Measurements from ENCODE around the gene HDAC4. TPM values are rescaled to one million over a fixed set of nuclear protein-coding genes. Genes with fewer than 3 reads are reported as not detected.

HDAC4 gene
- total RNA-seq, 2 experiments from 2014 or later: 30.0 to 35.8 TPM

- Mint-ChIP-seq H3K4me3 (no peak overlapping the region), H3K4me1 (ENCODE audit: low read depth) (peaks cover 29% of the 10 kb centered on the region), H3K9me3 (peaks cover 28% of the 10 kb centered on the region), H3K27me3 (no peaks in the 10 kb centered on the region), H3K36me3 (peaks cover 37% of the 10 kb centered on the region), H3K27ac (no peak overlapping the region)
- ChIA-PET CTCF (no interaction called here), POLR2A (no interaction called here)
- intact Hi-C loops (cut with micrococcal nuclease): no loop called here
- DNase-seq: no peak
Measured at GRCh38 chr2:239168575-239168974, 232.2 kb downstream of the HDAC4 start.

- no peak for DNase-seq
- no peaks in the 10 kb centered on the region for H3K27me3 Mint-ChIP-seq
- ChIA-PET CTCF (no interaction called here), POLR2A (no interaction called here)
- intact Hi-C loops (cut with micrococcal nuclease): no loop called here
- peaks cover 23% of the 10 kb centered on the region for H3K9me3 Mint-ChIP-seq
- H3K36me3 Mint-ChIP-seq: peaks cover 31% of the 10 kb centered on the region
- peaks cover 22% of the 10 kb centered on the region for H3K4me1 Mint-ChIP-seq (ENCODE audit: low read depth)
- H3K27ac Mint-ChIP-seq: no peak overlapping the region
- no peak overlapping the region for H3K4me3 Mint-ChIP-seq
Measured at GRCh38 chr2:239167766-239168444, 232.9 kb downstream of the HDAC4 start.

GRCh38 chr2:239167011-239167673 is 233.7 kb downstream of the HDAC4 start:
- H3K4me1 Mint-ChIP-seq (ENCODE audit: low read depth): peaks cover 19% of the 10 kb centered on the region
- ChIA-PET CTCF (no interaction called here), POLR2A (no interaction called here)
- H3K4me3 Mint-ChIP-seq: no peak overlapping the region
- intact Hi-C loops (cut with micrococcal nuclease): no loop called here
- peaks cover 29% of the 10 kb centered on the region for H3K36me3 Mint-ChIP-seq
- H3K9me3 Mint-ChIP-seq: peaks cover 16% of the 10 kb centered on the region
- no peak for DNase-seq
- H3K27me3 Mint-ChIP-seq: no peaks in the 10 kb centered on the region
- no peak overlapping the region for H3K27ac Mint-ChIP-seq

- ChIA-PET POLR2A (no interaction called here), CTCF (no interaction called here)
- H3K27me3 Mint-ChIP-seq: no peaks in the 10 kb centered on the region
- intact Hi-C loops (cut with micrococcal nuclease): no loop called here
- H3K4me1 Mint-ChIP-seq (ENCODE audit: low read depth): peaks cover 19% of the 10 kb centered on the region
- H3K27ac Mint-ChIP-seq: no peak overlapping the region
- H3K4me3 Mint-ChIP-seq: no peak overlapping the region
- no peak for DNase-seq
- H3K9me3 Mint-ChIP-seq: peaks cover 11% of the 10 kb centered on the region
- peaks cover 29% of the 10 kb centered on the region for H3K36me3 Mint-ChIP-seq
Measured at GRCh38 chr2:239166201-239166834, 234.5 kb downstream of the HDAC4 start.

- Mint-ChIP-seq H3K36me3 (peaks cover 29% of the 10 kb centered on the region), H3K4me1 (ENCODE audit: low read depth) (peaks cover 19% of the 10 kb centered on the region), H3K27me3 (no peaks in the 10 kb centered on the region), H3K27ac (no peak overlapping the region), H3K9me3 (peaks cover under 1% of the 10 kb centered on the region), H3K4me3 (no peak overlapping the region)
- ChIA-PET CTCF (no interaction called here), POLR2A (no interaction called here)
- intact Hi-C loops (cut with micrococcal nuclease): no loop called here
- no peak for DNase-seq
Measured at GRCh38 chr2:239165206-239165831, 235.5 kb downstream of the HDAC4 start.

GRCh38 chr2:239164335-239164871 is 236.4 kb downstream of the HDAC4 start:
- intact Hi-C loops (cut with micrococcal nuclease): no loop called here
- Mint-ChIP-seq H3K9me3 (no peaks in the 10 kb centered on the region), H3K4me1 (ENCODE audit: low read depth) (peaks cover 19% of the 10 kb centered on the region), H3K4me3 (peak overlapping the region; percentile 2), H3K27ac (no peak overlapping the region), H3K36me3 (peaks cover 35% of the 10 kb centered on the region), H3K27me3 (no peaks in the 10 kb centered on the region)
- ChIA-PET POLR2A (no interaction called here), CTCF (no interaction called here)
- peak; percentile 48 for DNase-seq

- ChIA-PET POLR2A (no interaction called here), CTCF (interaction anchor here (1.2 kb wide), 1 partner anchor 239 kb away, joined by 3 read pairs; no protein-coding TSS in a partner anchor)
- Mint-ChIP-seq H3K36me3 (peaks cover 31% of the 10 kb centered on the region), H3K4me3 (no peak overlapping the region), H3K9me3 (no peaks in the 10 kb centered on the region), H3K4me1 (ENCODE audit: low read depth) (peaks cover 19% of the 10 kb centered on the region), H3K27ac (no peak overlapping the region), H3K27me3 (no peaks in the 10 kb centered on the region)
- DNase-seq: no peak
- intact Hi-C loops (cut with micrococcal nuclease): no loop called here
Measured at GRCh38 chr2:239163688-239164334, 237.0 kb downstream of the HDAC4 start.

GRCh38 chr2:239162976-239163687 is 237.7 kb downstream of the HDAC4 start:
- ChIA-PET POLR2A (no interaction called here), CTCF (interaction anchor here (1.2 kb wide), 1 partner anchor 240 kb away, joined by 3 read pairs; no protein-coding TSS in a partner anchor)
- intact Hi-C loops (cut with micrococcal nuclease): no loop called here
- Mint-ChIP-seq H3K4me3 (no peak overlapping the region), H3K27me3 (no peaks in the 10 kb centered on the region), H3K36me3 (peaks cover 32% of the 10 kb centered on the region), H3K9me3 (no peaks in the 10 kb centered on the region), H3K27ac (no peak overlapping the region), H3K4me1 (ENCODE audit: low read depth) (peaks cover 19% of the 10 kb centered on the region)
- no peak for DNase-seq

GRCh38 chr2:239162141-239162821 is 238.5 kb downstream of the HDAC4 start:
- intact Hi-C loops (cut with micrococcal nuclease): no loop called here
- POLR2A ChIA-PET: no interaction called here
- Mint-ChIP-seq H3K27ac (no peak overlapping the region), H3K27me3 (no peaks in the 10 kb centered on the region), H3K9me3 (no peaks in the 10 kb centered on the region), H3K36me3 (peaks cover 32% of the 10 kb centered on the region), H3K4me1 (ENCODE audit: low read depth) (peaks cover 19% of the 10 kb centered on the region), H3K4me3 (no peak overlapping the region)
- DNase-seq: no peak
- CTCF ChIA-PET: interaction anchor here (1.2 kb wide), 1 partner anchor 241 kb away, joined by 3 read pairs; no protein-coding TSS in a partner anchor

- Mint-ChIP-seq H3K9me3 (no peaks in the 10 kb centered on the region), H3K36me3 (peaks cover 32% of the 10 kb centered on the region)
- intact Hi-C loops (cut with micrococcal nuclease): no loop called here
Measured at GRCh38 chr2:239161711-239162140, 239.1 kb downstream of the HDAC4 start.

More at GRCh38 chr2:239161711-239162140, 239.1 kb downstream of the HDAC4 start:
- no peaks in the 10 kb centered on the region for H3K27me3 Mint-ChIP-seq
- no peak for DNase-seq
- H3K4me3 Mint-ChIP-seq: no peak overlapping the region
- CTCF ChIA-PET: no interaction called here
- POLR2A ChIA-PET: interaction anchor here (0.5 kb wide), 1 partner anchor 81 kb away, joined by 7 read pairs; no protein-coding TSS in a partner anchor
- no peak overlapping the region for H3K27ac Mint-ChIP-seq
- peaks cover 19% of the 10 kb centered on the region for H3K4me1 Mint-ChIP-seq (ENCODE audit: low read depth)

All from activated CD4-positive, alpha-beta memory T cell treated with anti-CD3 and anti-CD28 coated beads for 36 hours (primary cell).